Stimulated activated CD4-positive, alpha-beta T cell treated with anti-CD3 and anti-CD28 coated beads, Interleukin-4, amount 100 ng/mL, for 4 hours (primary cell): ENCODE results near the gene TMEM169.
"Not testable (repeated sequence)": the region's sequence is repeated elsewhere in the genome, so short reads cannot be mapped to it uniquely, and the experiment has no call there.

ENCODE experiments used
- DNase-seq, 2 experiments: peaks; one replicate each; pipeline ENCODE4 v3.0.0-alpha.2; 2020

TMEM169 gene

DNA sequence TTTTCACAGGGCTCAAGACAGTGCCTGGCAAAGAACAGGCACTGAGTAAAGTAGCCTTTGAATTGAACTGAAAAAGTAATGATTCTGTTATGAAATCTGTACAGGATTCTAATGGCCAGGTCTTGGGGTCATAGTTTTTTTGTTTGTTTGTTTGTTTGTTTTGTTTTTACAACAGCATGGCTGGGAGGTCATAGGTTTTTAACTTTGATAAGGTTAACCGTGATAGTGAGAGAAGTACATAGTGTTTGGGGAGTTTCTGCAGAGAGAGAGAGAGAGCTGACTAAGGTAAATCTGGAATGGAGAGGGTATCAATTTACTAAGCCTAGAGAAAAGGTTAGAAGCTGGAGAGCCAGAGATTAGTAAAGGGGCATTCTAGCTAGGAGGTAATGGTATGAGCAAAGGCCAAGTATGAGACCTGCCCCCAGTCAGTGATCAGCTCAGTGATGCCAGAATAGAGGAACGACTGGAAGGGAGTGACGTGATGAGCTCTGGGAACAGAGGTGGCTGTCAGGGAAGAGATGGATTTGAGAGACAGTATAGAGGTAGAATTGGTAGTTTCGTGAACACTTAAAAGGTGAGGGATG, 53.3 kb downstream of the TMEM169 start:
- DNase-seq = no peak

DNA sequence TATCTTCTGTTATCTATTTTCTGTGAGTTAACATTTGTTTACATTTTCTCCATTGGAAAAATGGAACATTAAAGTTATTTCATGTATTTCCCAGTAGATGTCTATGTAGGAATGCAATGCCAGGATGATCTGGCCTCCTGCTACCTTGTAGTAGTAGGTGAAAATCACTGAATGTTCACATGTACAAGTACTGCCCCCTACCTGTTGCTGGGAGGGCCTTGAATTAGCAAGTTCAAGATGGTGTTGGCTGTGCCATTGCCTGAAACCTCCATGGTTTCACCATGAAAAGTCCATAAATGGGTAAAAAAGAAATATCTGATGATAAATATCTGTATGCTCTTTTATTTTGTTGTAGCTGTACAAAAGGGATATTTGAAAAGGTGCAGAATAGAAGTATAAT, 58.2 kb downstream of the TMEM169 start:
- peak in 1 of 2 experiments; percentile 4 for DNase-seq

DNA sequence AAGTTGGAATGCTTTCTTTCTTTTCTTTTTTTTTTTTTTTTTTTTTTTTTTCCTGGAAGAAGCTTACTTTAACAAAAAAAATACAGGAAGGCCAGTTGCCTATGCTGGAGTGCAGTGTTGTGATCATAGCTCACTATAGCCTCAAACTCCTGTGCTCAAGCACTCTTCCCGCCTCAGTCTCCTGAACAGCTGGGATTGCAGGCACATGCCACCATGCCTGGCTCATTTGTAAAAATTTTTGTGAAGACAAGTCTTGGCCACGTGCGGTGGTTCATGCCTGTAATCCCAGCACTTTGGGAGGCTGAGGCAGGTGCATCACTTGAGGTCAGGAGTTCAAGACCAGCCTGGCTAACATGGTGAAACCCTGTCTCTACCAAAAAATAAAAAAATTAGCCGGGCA, 59.8 kb downstream of the TMEM169 start:
- not testable (repeated sequence) for DNase-seq

DNA sequence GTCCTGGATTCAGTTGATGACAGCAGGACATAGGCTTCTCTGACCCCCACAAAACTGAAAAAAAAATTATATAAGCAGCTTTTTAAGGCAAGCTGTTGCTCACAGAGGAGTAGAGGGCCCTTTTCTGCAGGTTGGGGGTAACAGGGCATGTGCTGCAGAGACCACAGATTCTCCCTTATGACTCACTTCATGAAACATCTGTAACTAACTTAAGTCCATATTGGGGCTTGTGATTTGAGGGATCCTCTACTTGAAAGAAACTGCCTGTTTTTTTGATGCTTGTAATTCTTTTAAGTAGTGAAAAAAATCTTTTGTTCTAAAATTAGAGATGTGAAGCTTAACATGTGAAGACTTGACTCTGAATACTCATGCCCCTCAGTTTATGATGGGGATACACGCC, 60.8 kb downstream of the TMEM169 start:
- peak in 1 of 2 experiments; percentile 19 for DNase-seq

DNA sequence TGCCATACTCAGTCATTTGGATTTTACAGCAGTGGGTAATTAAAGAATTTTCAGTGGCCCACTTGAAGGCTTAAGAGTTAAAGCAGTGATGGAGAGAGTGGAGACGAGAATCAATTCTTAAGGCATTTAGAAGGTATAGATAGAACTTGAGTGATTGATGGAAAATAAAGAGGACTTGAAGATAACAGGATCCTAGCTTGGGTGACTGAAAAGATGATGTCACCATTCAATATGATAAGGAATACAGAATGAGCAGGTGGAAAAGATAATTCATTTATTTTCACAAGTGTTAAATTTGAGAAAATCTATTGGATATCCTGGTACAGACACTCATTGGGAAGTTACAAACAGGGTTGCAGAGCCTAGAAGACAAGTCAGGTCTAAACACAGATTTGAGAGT, 62.7 kb downstream of the TMEM169 start:
- DNase-seq = no peak

GRCh38 chr2:216144857-216145256, 63.1 kb downstream of the TMEM169 start:
- DNase-seq = no peak

GRCh38 chr2:216146573-216146972, 64.9 kb downstream of the TMEM169 start:
- DNase-seq = no peak

DNA sequence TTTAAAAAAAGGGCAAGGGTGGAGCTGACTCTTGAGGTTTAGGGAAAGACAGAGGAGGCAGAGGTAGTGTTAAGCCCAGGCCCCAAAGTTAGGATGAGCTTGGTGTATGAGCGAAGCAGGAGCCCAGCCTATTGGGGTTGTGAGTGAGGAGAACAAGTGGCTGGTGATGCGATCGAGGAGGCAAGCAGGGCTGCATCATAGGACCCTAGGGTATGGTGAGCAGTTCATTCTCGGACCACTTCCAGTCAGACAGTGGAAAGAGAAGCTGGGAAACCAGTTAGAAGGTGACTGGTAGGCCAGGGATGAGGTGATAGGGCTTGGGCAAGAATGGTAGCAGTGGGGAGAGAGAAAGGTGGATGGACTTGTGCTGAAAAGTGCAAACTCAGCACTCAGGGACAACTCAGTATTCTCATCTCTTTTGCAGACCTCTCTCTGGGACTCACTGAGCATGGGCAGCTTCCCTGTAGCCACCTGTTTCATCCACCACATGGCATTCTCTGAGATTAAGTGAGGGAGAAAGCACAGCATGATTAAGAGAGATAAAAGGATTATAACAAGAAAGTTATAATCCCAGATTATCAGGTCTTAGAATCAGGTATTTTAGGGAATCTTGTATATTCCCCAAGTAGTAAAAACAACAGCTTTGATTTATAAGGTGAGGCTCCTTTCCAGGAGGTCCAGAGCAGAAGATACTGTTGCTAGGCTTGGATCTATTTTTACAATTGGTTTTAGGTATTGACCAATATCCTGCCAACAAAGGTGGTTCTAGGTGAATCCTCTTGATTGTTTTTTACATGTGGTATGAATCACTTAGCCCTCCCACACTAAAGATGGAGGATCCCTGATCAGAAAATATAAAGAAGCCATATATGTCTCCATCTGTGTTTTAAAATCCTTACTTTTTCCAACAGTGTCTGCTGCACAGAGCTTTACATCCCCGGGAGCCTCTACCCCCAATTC, 65.7 kb downstream of the TMEM169 start:
- no peak for DNase-seq

DNA sequence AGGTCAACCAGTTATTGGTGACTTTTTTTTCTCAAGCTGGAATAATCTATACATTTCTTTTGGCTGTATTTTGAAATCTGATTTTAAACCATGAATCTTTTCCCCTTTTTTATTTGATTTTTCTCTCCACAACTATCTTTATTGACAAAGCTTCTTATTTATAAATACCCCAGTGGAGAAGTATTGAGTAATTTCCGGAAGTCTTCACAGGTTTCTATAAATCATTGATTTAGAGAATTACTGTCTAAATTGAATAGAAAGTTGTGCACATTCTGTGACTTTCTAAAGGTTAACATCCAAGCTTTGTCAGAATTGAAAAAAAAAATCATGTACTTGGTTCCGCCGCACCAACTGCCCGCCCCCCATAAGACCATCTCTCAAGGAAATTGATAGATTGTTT, 67.3 kb downstream of the TMEM169 start:
- DNase-seq = no peak

DNA sequence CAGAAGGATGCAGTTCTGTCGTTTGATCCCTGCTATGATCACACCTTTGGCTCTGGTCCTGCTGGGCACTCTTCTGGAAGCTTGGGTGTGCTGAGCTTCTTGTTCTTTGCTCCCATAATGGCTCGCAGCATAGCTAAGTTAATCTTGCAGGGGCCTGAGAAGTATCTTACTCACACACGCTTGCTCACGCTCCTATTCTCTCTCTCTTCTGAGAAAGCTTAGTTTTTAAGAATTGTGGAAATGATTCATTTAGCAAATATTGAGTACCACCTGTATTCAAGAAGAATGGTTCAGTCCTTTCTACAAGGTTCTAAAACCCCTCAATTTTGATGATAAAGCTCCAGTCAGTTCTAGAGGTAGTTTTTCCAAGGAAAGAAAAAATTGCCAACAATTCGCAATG, 68.0 kb downstream of the TMEM169 start:
- DNase-seq = no peak

GRCh38 chr2:216151313-216152025, 69.8 kb downstream of the TMEM169 start:
- DNase-seq = no peak
